ENCODE data around the gene DIAPH3. TPM values are rescaled to one million over a fixed set of nuclear protein-coding genes. Genes with fewer than 3 reads are reported as not detected.
"Not testable (repeated sequence)": the region's sequence is repeated elsewhere in the genome, so short reads cannot be mapped to it uniquely, and the experiment has no call there.

The DIAPH3 gene
- total RNA-seq, 2 donors from 2014 or later: 0.27 to 2.4 TPM

DNA sequence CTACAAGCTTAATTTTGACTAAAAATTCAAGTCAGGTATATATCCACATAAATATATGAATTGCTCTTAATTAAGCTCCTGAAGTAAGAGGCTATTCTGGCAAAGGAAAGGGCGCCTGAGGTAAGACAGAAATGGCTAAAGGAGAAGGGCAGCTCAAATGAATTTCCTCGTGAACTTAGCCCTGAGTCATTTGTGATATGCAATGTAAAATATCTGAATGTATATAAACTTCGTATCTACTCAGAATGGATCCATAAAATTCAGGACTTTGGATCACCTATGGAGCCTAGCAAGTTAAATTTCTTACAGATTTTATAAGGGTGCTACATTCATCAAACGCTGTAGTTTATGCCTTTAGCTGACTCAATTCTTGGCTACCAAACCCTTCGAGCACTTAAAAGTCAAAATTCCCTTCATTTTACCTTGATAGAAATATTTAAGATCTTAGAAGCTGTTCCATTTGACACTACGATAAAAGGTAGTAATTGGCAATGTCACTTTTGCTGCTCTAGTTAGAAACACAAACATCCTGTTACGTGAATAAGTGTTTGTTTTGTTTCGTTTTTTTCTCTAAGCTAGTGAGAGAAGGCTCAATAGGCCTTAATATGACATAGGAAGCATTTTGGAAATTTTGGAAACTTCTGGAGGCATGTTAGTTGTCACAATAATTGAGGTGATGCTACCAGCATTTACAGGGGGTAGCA is 69.2 kb downstream of the DIAPH3 start:
- intact Hi-C loops (cut with DNase I): no loop called here
- Histone ChIP-seq H3K27ac (no peak overlapping the region), H3K9me3 (no peaks in the 10 kb centered on the region), H3K4me1 (replicated peaks) (no peaks in the 10 kb centered on the region), H3K27me3 (replicated peaks; ENCODE audit: insufficient read depth) (no peaks in the 10 kb centered on the region), H3K4me3 (no peak overlapping the region), H3K36me3 (no peaks in the 10 kb centered on the region)
- no peak for TF ChIP-seq POLR2A (IDR thresholded peaks at IDR 0.05)
- no peak for TF ChIP-seq POLR2AphosphoS5 (IDR thresholded peaks at IDR 0.05)
- TF ChIP-seq, protein P1, sequence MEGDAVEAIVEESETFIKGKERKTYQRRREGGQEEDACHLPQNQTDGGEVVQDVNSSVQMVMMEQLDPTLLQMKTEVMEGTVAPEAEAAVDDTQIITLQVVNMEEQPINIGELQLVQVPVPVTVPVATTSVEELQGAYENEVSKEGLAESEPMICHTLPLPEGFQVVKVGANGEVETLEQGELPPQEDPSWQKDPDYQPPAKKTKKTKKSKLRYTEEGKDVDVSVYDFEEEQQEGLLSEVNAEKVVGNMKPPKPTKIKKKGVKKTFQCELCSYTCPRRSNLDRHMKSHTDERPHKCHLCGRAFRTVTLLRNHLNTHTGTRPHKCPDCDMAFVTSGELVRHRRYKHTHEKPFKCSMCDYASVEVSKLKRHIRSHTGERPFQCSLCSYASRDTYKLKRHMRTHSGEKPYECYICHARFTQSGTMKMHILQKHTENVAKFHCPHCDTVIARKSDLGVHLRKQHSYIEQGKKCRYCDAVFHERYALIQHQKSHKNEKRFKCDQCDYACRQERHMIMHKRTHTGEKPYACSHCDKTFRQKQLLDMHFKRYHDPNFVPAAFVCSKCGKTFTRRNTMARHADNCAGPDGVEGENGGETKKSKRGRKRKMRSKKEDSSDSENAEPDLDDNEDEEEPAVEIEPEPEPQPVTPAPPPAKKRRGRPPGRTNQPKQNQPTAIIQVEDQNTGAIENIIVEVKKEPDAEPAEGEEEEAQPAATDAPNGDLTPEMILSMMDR (IDR thresholded peaks at IDR 0.05): no peak
- 79% methylated on average over 8 of the region's 8 CpGs for WGBS
- no peak for DNase-seq (ENCODE audit: low spot score)

DNA sequence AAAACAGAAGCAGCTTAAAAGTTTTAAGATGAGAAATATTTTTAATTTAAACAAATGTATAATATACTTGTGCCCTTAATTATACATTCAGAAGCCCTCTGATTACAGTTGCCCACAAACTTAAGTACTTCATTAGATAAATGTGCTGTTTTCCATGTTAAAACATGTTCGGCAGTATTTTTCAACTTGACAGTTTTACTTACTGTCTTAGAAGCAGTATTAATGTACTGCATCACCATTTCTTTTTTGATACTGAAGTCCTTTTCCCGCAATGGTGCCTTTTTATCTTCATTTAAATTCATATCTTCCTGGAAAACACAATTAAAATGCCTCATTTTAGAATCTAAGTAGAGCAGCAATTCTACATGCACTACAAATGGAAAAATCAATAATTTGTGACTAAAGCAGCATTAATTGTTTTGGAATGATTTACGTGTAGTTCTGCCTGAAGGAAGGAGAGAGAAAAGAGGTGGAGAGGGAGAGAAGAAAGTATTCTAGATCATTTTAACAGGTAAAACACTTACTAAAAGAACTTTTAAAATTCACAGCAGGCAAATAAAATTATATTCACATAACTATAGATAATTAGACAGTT is 70.2 kb downstream of the DIAPH3 start:
- Histone ChIP-seq H3K4me3 (no peak overlapping the region), H3K4me1 (replicated peaks) (no peaks in the 10 kb centered on the region), H3K27ac (no peak overlapping the region), H3K36me3 (no peaks in the 10 kb centered on the region), H3K9me3 (no peaks in the 10 kb centered on the region), H3K27me3 (replicated peaks; ENCODE audit: insufficient read depth) (no peaks in the 10 kb centered on the region)
- intact Hi-C loops (cut with DNase I): no loop called here
- 76% methylated on average over 3 of the region's 3 CpGs for WGBS
- TF ChIP-seq POLR2A (IDR thresholded peaks at IDR 0.05): no peak
- DNase-seq (ENCODE audit: low spot score): no peak

DNA sequence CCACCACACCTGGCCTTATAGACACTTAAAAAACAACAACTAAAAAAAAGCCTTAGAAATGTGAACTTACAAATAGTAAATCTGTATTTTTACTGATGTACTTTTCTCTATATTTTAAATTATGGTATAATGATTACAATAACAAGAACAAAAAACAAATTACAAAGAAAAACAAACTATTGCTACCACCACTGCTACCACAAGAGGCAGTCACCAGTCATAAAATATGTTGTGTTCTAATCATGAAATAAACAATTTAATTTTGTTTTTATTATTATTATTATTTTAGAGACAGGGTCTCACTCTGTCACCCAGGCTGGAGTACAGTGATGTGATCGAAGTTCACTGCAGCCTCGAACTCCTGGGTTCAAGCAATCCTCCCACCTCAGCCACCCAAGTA is 72.2 kb downstream of the DIAPH3 start:
- no peak overlapping the region for H3K4me3 ChIP-seq
- H3K27me3 ChIP-seq (replicated peaks; ENCODE audit: insufficient read depth): no peaks in the 10 kb centered on the region
- no peaks in the 10 kb centered on the region for H3K4me1 ChIP-seq (replicated peaks)
- H3K9me3 ChIP-seq: no peaks in the 10 kb centered on the region
- no peak for DNase-seq (ENCODE audit: low spot score)
- TF ChIP-seq POLR2A (IDR thresholded peaks at IDR 0.05) (no peak), POLR2AphosphoS5 (IDR thresholded peaks at IDR 0.05) (no peak)
- TF ChIP-seq, protein P1 (IDR thresholded peaks at IDR 0.05): no peak
- intact Hi-C loops (cut with DNase I): no loop called here
- WGBS: 97% methylated on average over 2 of the region's 2 CpGs
- H3K36me3 ChIP-seq: no peaks in the 10 kb centered on the region
- no peak overlapping the region for H3K27ac ChIP-seq

DNA sequence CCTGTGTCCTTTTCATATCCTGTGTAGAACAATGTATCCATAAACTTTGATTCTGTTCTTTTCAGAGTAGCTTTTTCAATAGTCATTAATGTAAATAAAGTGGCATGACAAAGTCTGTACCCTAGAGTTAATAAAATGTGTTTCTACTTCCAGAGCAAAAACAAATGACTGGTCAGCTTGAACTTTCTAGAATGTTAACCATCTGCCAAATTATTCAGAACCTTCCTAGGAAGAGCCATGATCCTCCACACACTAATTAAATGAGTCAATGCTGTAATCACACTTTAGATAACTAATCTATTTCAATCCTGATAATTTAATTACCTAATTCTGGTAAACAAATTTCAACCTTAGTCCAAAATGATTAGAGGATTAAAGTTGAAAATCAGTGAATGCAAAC is 73.2 kb downstream of the DIAPH3 start:
- TF ChIP-seq POLR2A (IDR thresholded peaks at IDR 0.05) (no peak), POLR2AphosphoS5 (IDR thresholded peaks at IDR 0.05) (no peak)
- TF ChIP-seq, protein P1 (IDR thresholded peaks at IDR 0.05): no peak
- Histone ChIP-seq H3K27ac (no peak overlapping the region), H3K4me3 (no peak overlapping the region), H3K36me3 (no peaks in the 10 kb centered on the region), H3K4me1 (replicated peaks) (no peaks in the 10 kb centered on the region), H3K27me3 (replicated peaks; ENCODE audit: insufficient read depth) (no peaks in the 10 kb centered on the region), H3K9me3 (no peaks in the 10 kb centered on the region)
- intact Hi-C loops (cut with DNase I): no loop called here
- DNase-seq (ENCODE audit: low spot score): no peak

DNA sequence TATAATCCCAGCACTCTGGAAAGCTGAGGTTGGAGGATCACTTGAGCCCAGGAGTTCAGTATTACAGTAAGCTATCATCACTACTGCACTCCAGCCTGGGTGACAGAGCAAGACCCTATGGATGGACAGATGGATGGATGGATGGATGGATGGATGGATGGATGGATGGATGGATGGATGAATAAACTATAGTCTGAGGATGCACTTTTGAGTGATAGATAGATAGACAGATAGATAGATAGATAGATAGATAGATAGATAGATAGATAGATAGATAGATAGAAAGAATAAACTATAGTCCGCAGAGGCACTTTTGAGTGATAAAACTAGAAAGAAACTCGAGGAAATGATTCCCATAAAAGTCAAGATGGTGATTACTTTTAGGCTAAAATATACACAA is 79.9 kb downstream of the DIAPH3 start:
- WGBS: 80% methylated on average over 2 of the region's 2 CpGs
- DNase-seq (ENCODE audit: low spot score); intact Hi-C loops (cut with DNase I); H3K4me1 ChIP-seq (replicated peaks); H3K27me3 ChIP-seq (replicated peaks; ENCODE audit: insufficient read depth); H3K27ac ChIP-seq; H3K9me3 ChIP-seq; H3K4me3 ChIP-seq; H3K36me3 ChIP-seq: not testable (repeated sequence)

DNA sequence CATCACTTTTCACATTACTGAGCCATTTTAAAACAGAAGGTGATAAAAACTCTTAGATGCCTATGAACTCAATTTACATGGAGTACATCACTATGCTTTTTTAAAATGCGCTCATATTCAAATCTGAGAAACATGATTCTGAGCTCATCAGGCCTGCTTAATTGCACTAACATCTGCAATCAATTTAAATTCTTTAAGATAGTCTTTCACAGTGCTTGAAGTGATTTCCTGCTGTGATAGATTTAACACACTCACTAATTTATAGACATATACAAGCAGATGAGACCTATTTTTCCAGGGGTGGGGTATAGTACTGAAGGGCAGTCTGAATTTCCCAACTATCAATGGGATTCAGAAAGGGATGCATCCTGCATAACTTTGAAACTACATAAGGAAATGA is 82.9 kb downstream of the DIAPH3 start:
- Histone ChIP-seq H3K27ac (no peak overlapping the region), H3K4me1 (replicated peaks) (no peaks in the 10 kb centered on the region), H3K9me3 (no peaks in the 10 kb centered on the region), H3K4me3 (no peak overlapping the region), H3K27me3 (replicated peaks; ENCODE audit: insufficient read depth) (no peaks in the 10 kb centered on the region), H3K36me3 (no peaks in the 10 kb centered on the region)
- no peak for DNase-seq (ENCODE audit: low spot score)
- TF ChIP-seq POLR2A (IDR thresholded peaks at IDR 0.05) (no peak), POLR2AphosphoS5 (IDR thresholded peaks at IDR 0.05) (no peak)
- TF ChIP-seq, protein P1 (IDR thresholded peaks at IDR 0.05): no peak
- WGBS: 98% methylated on average over 1 of the region's 1 CpG
- intact Hi-C loops (cut with DNase I): no loop called here

All from prostate gland (tissue), 2 donors.